GM19025 (cell line): Measurements from ENCODE around the gene ERCC3.
A peak's percentile ranks its signal among the peaks of the same experiment; 100 is the strongest.
"Not testable (repeated sequence)": the region's sequence is repeated elsewhere in the genome, so short reads cannot be mapped to it uniquely, and the experiment has no call there.

ENCODE experiments used
- ATAC-seq: cut with Tn5 transposase; IDR thresholded peaks from one replicate; pipeline ENCODE4 v1.9.1; 2021; ENCODE audit warnings: mild to moderate bottlenecking, low read depth, moderate library complexity; ENCODE audit not compliant: unreplicated experiment

ERCC3 gene

DNA sequence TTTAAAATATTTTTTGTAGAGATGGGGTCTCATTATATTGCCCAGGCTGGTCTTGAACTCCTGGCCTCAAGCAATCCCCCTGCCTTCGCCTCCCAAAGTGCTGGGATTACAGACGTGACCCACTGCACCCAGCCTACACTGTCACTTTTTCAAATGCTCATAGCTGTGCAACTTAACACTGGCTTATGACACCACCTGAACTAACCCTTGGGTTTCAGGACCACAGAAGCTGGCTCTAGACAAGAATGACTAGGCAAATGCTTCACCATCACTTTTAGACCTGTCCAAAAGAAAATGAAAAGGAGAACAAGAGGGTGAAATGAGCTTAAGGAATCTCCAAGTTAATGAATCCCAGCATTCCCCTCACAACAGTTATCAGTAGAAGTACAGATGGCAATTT lies 13.3 kb downstream of the ERCC3 start:
- no peak for ATAC-seq

DNA sequence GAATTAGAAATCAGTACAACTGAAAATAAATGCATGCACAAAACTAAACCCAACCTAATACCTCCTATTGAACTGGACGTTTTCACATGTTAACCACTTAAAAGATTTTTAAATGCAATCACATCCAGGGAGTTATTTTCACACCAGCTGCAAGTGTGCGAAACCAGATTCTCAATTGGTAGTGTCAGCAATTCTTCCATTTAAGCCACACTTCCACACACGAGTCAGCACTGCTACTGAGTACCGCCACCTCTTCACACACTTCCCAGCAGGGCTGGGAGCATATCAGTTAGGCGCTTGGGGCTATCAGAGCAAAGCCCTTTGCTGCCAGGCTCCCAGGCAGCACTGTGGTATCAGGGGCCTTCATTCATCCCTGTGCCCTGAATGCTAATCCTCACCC lies 14.2 kb downstream of the ERCC3 start:
- ATAC-seq, result no peak

DNA sequence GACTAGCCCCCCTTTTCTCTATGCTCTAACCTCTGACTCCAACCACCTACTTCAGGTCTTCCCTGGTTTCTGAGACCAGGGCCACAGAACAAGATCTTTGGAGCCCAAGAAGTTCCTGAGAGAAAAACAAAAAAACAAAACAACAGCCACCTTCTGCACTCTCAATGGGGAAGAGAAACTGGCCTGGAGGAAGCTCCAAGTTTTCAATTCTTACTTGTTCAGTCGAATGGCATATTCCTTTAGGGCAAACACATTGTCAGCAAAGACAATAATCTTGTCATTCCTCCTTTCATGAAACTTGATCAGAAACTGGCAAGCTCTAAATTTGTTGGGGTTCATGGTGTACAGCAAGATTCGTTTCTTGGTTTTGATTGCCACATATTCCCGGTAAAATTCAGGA lies 15.0 kb downstream of the ERCC3 start:
- no peak for ATAC-seq

DNA sequence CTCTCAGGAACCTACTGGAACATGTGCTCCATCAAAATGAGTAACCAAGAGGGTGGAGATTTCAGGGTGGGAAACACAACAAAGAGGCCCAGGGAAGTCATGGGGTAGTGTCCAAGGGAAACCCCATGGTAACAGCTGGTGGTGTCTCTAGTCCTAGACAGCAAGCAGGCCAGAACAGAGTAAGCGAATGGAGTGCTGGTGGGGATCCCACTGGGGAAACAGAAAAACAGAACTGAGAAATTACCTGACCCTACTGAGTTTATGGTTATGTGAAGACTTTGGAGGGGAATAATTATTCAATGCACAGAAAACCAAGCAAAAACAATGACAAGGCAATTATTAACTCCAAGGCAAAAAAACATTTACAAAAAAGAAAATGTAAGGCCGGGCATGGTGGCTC lies 16.9 kb downstream of the ERCC3 start:
- peak; percentile 97 for ATAC-seq

DNA sequence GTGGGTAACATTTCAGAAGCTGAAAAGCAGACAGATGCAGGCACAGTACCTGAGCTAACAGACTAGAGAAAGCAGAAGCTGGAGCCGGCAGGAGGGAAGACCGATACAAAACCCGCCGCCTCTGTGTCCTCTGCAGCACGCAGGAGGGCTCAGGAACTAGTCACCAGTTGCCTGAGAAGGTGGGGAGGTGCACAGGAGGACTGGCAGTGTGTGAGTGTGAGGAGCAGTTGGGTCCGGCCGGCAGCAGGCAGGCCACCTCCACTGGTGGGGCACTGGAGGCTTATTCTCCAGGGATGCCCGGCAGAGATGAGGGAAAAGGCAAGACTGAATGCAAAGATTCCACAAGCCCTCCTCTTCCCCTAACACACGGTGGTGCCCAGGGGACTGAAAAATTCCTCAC lies 18.2 kb downstream of the ERCC3 start:
- no peak for ATAC-seq

DNA sequence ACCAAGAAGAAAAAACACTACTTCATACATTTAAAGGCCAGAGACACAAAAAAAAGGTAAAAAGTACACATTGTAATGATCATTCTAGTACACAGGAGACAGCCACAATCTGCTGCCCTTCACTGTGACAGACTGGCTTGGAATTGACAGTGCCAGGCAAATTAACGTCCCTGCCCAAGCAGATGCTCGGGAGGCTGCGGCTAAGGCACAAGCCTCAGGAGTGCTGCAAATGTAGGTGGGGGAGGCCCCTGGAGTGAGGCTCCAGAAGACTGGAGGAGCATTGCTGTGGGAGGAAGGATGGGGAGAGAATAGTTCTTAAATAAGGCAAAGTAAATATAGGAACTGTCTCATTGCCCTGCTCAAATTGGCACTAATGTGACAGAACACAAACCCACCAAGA lies 18.6 kb downstream of the ERCC3 start:
- ATAC-seq, result no peak

DNA sequence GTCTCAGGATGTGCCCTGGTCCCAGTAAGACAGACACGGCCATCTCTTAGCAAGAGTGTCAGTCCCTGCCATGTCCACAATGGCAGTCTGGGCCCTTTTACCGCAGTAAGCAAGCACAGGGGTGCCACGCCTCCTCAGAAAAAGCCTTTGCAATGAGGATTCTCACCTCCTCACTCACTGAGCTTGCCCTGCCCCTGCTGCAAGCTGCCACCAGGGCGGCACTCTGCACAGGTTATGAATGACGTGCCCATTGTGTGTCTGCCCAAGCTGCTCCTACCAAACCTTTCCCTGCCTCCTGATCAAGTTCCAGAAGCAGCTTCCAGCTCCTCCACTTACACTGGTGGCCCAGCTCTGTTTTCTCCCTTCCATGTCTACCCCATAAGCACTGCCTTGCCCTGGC lies 23.3 kb downstream of the ERCC3 start:
- no peak for ATAC-seq

DNA sequence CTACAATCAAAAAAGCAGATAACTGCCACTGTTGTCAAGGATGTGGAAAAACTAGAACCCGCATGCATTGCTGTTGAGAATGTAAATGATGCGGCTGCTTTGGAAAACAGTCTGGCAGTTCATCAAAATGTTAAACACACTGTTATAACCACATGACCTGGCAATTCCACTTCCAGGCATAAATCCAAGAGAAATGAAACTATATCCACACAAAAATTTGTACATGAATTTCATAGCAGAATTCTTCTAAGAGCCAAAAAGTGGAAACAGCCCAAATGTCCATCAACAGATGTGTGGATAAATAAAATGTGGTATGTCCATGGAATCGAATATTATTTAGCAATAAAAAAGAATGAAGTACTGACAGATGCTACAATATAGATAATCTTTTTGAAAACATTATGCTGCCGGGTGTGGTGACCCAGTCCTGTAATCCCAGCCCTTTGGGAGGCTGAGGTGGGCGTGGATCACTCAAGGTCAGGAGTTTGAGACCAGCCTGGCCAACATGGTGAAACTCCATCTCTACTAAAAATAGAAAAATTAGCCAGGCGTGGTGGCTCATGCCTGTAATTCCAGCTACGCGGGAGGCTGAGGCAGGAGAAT lies 32.0 kb downstream of the ERCC3 start:
- ATAC-seq, result no peak

DNA sequence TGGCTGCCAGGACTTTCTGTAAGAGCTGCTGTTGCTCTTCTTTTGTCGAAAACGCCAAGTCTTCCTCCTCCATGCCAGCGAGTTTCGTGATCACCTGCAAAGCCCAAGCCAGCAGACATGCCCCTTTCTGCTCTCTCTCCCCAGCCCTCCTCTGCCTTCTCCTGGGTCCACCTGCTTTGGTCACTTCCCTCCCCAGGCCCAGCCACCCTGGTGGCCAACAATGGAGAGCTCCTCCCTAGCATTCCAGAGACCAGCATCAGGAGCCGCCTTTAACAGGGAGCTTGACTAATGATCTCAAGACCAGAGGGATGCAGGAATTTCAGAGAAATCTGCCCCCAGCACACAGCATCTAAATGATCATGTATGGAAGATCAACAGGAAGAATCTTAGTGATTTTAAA lies 34.6 kb downstream of the ERCC3 start:
- ATAC-seq, result no peak

DNA sequence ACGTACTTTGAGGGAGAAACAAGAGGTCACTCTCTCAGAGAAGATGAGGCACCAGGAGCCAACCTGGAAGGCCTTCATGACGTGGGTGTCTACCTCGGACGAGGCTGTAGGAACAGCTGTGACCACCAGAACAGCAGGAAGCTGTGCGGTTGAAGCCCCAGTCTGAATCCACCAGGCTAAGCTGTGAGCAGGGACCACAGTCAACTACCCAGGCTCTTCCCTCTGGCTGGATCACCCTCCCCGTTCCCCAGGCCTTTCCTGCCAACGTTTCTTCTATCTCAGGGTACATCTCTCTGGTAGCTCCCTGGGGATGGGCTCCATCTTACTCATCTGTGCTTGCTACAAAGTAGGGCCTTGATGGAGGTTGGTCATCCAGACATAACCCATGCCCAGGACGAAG lies 37.1 kb downstream of the ERCC3 start:
- ATAC-seq, result no peak

DNA sequence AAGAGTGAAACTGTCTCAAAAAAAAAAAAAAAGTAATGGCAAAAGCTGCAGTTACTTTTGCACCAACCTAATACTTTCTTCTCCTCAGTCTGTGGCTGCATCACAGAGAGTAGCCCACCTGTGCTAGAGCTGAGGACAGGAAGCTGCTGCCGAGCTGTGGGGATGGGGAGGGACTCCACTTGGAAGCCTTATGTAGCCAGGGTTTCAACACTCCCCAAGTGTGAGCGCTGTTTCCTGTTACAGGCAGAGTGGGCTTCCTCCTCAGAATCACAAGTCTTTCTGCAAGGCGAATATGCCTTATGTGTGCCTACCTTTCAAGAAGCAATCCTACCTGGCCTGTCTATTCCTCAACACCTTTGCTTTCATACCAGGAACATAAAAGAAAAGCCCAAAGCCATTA lies 37.6 kb downstream of the ERCC3 start:
- no peak for ATAC-seq

DNA sequence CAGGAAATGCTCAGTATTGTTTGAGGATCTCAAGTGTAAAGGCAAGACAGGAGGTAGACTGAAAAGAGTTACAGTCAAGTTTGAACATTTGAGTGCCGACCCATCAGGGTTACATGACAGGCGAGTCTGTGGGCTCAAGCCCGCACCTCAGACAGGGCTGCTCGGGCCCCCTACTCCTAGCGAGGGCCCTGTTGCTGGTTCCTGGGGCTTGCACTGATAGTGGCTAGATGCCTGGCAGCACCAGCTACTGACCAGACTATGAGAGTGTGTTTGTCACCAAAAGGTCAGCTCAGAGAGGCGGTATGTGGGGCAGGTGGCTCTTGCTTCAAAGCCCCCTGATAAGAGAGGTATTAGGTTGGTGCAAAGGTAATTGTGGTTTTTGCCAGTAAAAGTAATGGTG lies 38.2 kb downstream of the ERCC3 start:
- ATAC-seq, result no peak

DNA sequence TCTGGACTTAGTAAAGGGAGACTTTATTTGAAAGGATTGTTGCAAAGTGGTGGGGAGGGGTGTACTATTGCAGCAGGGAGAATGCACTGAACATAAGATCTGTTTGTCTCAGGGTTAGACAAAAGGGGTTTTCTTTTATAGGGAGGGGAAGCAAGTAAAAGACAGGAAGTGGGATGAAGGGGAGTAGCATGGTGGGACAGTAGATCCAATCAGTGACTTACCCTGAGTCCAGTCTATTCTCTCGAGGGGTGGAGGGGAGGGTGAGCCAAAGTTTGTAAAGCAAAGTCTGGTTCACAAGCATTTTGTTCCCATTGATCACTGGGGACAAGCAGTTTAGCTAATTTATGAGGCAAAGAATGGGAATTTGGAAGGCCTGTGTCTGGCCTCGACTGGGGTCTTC lies 38.8 kb downstream of the ERCC3 start:
- no peak for ATAC-seq

DNA sequence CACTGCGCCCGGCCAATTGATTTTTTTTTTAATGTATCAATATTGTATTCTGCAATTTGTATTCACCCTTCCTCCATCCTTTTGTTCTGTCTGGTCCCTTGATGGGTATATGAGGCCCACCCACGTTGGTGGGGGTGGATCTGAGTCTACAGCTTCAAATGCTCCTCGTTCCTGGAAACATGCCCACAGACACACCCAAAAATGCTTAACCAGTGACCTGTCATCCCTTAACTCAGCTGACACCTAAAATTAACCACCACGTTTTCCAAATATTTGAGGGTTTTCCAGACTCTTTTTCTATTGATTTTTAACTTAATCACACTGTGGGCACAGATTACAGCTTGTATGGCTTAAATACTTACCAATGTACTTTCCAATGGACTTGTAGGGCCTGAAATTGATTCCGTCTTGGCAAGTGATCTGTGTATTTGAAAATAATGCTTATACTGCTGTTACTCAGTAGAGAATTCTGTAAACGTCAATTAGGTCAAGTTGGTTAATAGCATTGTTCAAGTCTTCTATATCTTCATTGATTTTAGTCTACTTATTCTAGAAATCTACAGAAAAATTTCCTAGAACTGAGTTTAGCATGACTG lies 39.5 kb downstream of the ERCC3 start:
- no peak for ATAC-seq

DNA sequence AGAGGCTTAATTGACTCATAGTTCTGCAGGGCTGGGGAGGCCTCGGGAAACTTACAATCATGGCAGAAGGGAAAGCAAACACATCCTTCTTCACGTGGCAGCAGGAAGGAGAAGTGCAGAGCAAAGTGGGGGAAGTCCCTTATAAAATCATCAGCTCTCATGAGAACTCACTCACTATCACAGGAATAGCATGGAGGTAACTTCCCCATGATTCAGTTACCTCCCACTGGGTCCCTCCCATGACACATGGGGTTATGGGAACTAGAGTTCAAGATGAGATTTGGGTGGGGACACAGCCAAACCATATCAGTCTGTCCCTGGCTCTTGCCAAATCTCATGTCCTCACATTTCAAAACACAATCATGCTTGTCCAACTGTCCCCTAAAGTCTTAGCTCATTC lies 52.8 kb downstream of the ERCC3 start:
- ATAC-seq, result not testable (repeated sequence)

DNA sequence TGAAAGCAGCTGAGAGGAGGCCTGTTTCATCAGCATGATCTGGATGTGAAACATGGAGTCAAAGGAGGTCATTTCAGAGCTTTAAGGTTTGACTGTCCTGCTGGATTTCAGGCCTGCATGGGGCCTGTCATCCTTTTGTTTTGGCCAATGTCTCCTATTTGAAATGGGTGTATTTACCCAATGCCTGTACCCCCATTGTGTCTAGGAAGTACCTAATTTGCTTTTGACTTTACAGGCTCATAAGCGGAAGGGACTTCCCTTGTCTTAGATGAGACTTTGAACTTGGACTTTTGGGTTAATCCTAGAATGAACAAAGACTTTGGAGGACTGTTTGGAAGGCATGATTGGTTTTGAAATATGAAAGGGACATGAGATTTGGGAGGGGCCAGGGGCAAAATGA lies 54.5 kb downstream of the ERCC3 start:
- no peak for ATAC-seq

DNA sequence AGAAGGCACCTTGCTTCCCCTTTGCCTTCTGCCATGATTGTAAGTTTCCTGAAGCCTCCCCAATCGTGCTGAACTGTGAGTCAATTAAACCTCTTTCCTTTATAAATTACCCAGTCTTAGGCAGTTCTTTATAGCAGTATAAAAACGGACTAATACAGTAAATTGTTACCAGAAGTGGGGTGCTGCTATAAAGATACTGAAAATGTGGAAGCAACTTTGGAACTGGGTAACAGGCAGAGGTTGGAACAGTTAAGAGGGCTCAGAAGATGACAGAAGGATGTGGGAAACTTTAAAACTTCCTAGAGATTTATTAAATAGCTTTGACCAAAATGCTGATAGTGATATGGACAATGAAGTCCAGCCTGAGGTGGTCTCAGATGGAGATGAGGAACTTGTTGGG lies 56.2 kb downstream of the ERCC3 start:
- ATAC-seq, result not testable (repeated sequence)

DNA sequence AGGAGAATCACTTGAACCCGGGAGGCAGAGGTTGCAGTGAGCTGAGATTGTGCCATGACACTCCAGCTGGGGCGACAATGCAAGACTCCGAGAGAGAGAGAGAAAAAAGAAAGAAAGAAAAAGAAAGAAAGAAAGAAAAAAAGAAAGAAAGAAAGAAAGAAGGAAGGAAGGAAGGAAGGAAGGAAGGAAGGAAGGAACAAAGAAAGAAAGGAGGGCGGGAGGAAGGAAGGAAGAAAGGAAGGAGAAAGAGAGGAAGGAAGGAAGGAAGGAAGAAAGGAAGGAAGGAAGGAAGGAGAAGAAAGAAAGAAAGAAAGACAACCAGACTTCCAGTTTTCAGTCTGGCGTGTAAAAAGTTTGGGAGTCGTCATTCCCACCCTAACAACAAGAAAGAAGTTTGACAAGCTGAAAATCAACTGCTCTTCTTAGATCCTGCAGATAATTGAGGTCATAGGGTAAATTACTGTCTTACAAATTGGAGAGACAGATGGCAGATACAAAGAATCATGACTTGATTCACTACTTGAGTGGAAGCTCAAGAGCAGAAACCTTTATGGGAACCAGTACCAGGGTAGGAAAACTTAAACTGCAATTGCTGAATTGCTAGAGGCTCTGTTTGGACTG lies 58.8 kb downstream of the ERCC3 start:
- ATAC-seq, result no peak

DNA sequence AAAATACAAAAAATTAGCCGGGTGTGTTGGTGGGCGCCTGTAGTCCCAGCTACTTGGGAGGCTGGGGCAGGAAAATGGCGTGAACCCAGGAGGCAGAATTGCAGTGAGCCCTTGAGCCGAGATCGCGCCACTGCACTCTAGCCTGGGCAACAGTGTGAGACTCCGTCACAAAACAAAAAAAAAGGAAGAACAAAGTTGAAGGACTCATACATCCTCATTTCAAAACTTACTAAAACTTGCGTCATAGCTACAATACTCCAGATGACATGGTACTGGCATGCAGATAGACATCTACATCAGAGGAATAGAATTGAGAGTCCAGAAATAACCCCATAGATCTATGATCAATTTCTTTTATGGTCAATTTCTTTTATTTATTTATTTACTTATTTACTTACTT lies 60.2 kb downstream of the ERCC3 start:
- ATAC-seq, result no peak

DNA sequence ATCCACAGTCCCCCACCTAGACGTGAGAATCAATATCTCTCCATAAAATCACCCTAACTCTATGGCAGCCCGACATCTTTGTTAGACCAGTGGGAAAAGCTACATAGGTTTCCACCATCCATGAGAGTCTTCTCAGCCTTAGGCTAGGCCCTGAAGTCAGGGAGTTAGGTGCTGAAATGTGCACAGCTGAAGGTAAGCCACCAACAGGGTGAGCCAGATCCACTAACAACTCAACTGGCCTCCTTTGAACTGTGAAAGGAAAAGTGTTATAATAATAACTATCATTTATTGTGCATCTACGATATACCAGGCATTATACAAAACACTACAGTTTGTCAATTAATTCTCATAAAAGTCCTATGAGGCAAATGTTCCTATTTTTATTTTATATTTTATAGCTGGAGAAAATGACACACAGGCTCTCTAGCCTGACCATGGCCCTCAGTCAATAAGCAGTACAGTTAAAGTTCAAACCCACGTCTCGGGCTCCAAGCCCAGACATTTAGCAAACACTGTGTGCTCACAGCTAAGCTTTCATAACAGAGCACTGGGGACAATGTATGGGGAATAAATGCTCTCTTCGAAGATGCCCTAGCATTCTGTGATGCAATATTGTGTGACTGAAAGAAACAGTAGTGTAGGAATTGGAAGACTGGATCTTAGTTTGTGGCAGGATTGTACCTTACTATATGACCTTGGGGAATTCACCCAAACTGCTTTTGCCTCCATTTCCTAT lies 62.6 kb downstream of the ERCC3 start:
- no peak for ATAC-seq

DNA sequence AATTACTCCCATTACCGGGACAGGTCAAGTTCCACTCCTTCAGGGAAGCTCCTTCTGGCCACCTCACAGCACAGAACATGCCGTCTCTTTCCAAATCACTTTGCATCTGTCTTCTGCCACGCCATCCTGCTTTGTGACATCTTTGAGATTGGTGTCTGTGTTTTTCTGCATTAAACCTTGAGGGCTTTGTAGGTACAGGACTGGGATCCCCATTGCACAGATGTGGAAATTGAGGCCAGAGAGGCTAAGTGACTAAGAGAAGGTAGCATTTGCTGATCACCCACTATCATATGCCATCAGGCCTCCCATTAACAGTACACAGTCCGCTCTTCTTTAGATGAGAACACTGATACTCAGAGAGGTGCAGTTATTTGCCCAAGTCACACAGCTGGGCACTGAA lies 64.4 kb downstream of the ERCC3 start:
- no peak for ATAC-seq

DNA sequence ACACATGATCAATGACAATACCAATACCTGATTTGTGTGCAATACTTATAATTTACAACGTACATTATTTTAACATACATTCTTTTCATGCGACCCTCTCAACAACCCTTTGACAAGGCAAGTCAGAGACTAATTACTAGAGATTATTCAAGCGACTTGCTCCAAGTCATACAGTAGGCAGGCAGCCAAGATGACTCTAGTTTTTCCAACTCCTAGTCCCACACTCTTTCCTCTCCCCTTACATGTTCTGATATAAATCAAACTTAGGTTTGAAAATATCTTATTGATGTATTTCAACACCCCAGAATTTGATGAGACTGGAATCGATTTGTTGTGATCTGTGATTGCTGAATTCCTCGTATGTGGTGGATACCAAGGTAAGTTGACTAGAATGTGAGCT lies 65.8 kb downstream of the ERCC3 start:
- ATAC-seq, result no peak
